Natural killer cell (primary cell): Measurements from ENCODE around the gene HTRA3. TPM values are rescaled to one million over a fixed set of nuclear protein-coding genes. Genes with fewer than 3 reads are reported as not detected.

Experiments used
- ATAC-seq, 3 donors: fragments of 150-1000 bp in 2 of 3; fragments of 200-7000 bp in 1 of 3; cut with Tn5 transposase; 1 replicate in 1 of 3; 2 replicates in 2 of 3; pipeline ENCODE4 v1.10.0; 2021; ENCODE audit warnings: mild to moderate bottlenecking in 2 of 3, moderate library complexity in 2 of 3
- DNase-seq, 2 donors: peaks; one replicate each; pipeline versions ENCODE4 v3.0.0 to v3.0.0-alpha.2; 2013 to 2021; ENCODE audit warnings: mixed read lengths in 1 of 2
- H3K27ac ChIP-seq: one replicate; pipeline ENCODE4 v1.5.1; 2013; ENCODE audit warnings: mild to moderate bottlenecking, low read length
- H3K27me3 ChIP-seq: one replicate; pipeline ENCODE4 v1.6.1; 2013; ENCODE audit warnings: low read length; ENCODE audit not compliant: control insufficient read depth, insufficient read depth
- H3K36me3 ChIP-seq: one replicate; pipeline ENCODE4 v1.6.1; 2013; ENCODE audit warnings: low read length; ENCODE audit not compliant: control insufficient read depth, insufficient read depth
- H3K4me1 ChIP-seq: one replicate; pipeline ENCODE4 v1.6.1; 2013; ENCODE audit warnings: low read length; ENCODE audit not compliant: control insufficient read depth, insufficient read depth
- H3K4me3 ChIP-seq: one replicate; pipeline ENCODE4 v1.5.1; 2013; ENCODE audit warnings: low read length
- H3K9me3 ChIP-seq: one replicate; pipeline ENCODE4 v1.6.1; 2013; ENCODE audit warnings: low read length; ENCODE audit not compliant: control insufficient read depth, insufficient read depth
- H3K27ac Mint-ChIP-seq, 2 donors: one replicate each; pipeline ENCODE4 v1.8.0; 2022; ENCODE audit warnings: mild to moderate bottlenecking in 2 of 2, mixed read lengths in 2 of 2, moderate library complexity in 1 of 2
- H3K27me3 Mint-ChIP-seq, 2 donors: one replicate each; pipeline ENCODE4 v1.8.0; 2022; ENCODE audit warnings: low read depth in 2 of 2, mixed read lengths in 2 of 2
- H3K36me3 Mint-ChIP-seq: one replicate; pipeline ENCODE4 v1.8.0; 2022; ENCODE audit warnings: mixed read lengths
- H3K4me1 Mint-ChIP-seq, 2 donors: one replicate each; pipeline ENCODE4 v1.8.0; 2022; ENCODE audit warnings: mixed read lengths in 2 of 2
- H3K4me3 Mint-ChIP-seq: one replicate; pipeline ENCODE4 v1.8.0; 2022; ENCODE audit warnings: mild to moderate bottlenecking, moderate library complexity, mixed read lengths
- H3K9me3 Mint-ChIP-seq, 2 donors: one replicate each; pipeline ENCODE4 v1.8.0; 2022; ENCODE audit warnings: mixed read lengths in 2 of 2
- WGBS: methylation state at CpG from one replicate; pipeline ENCODE4 v1.1.7; 2013; ENCODE audit warnings: missing lambda C conversion rate; ENCODE audit not compliant: insufficient coverage; 5-methylcytosine and 5-hydroxymethylcytosine counted together
- intact Hi-C: fragments of 100-400 bp; cut with micrococcal nuclease; formaldehyde crosslinking; loops from one replicate; pipeline ENCODE4 v1.14.2; 2022
- total RNA-seq, 4 donors: library from RNA; stranded (reverse); fragments of 120-200 nt in 1 of 4; gene quantifications; one replicate each; pipeline versions ENCODE4 v1.2.3 to v1.2.4, GENCODE V29; 2013 to 2022
- TF ChIP-seq, protein P1 (sequence below): fragments of 200-600 bp; IDR thresholded peaks from one replicate; pipeline ENCODE4 v1.8.0; 2022; ENCODE audit warnings: antibody characterized with exemption

The HTRA3 gene
- total RNA-seq, 3 donors from 2014 or later (not counting 1 experiment from before 2014, with no cell fraction given): not detected

DNA sequence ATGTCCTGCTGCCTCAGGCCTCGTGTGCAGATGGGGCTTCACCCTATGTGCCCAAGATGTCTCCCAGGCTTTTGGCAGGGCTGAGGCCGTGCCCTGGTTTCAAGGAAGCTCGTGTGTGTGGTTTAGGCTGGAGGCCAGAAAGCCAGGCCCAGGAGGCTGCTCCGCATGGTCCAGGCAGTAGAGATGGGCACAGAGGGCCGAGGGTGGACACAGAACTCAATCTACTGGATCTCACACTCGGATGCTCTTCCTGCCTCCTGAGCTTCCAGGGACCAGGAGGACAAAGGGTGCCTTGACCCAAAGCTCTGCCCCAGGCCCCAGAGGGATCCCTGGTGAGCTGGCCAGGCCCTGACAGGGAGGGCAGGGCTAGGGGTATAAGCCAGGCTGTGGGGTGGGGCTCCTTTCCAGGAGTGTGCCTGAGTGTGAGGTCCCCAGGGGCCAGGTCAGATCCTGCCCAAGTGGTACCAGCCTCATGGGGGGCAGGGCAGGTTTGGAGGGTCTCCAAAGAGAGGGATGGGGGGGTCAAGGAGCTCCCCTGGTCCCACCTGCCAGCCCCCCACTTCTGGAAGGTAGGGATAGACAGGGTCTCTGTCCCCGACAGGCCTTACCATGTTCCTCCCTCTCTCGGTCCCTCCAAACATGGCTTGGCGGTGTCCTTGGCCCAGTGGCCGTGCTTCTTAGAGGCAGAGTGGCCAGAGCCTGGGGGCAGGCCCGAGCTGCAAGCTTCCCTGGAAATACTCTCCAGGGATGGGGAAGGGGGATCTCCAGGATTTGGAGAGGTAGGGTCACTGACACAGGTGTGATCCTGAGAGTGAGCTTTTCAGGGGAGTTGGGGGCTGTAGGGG is 23.8 kb downstream of the HTRA3 start:
- Histone ChIP-seq H3K4me3 (no peak overlapping the region), H3K9me3 (no peaks in the 10 kb centered on the region), H3K4me1 (no peaks in the 10 kb centered on the region), H3K27ac (no peak overlapping the region), H3K36me3 (no peaks in the 10 kb centered on the region), H3K27me3 (no peaks in the 10 kb centered on the region)
- Mint-ChIP-seq H3K36me3 (no peaks in the 10 kb centered on the region), H3K27me3 (no peaks in the 10 kb centered on the region), H3K4me1 (no peaks in the 10 kb centered on the region), H3K27ac (no peak overlapping the region), H3K4me3 (no peak overlapping the region), H3K9me3 (peaks cover 5 to 7% of the 10 kb centered on the region in 2 donors)
- TF ChIP-seq, protein P1, sequence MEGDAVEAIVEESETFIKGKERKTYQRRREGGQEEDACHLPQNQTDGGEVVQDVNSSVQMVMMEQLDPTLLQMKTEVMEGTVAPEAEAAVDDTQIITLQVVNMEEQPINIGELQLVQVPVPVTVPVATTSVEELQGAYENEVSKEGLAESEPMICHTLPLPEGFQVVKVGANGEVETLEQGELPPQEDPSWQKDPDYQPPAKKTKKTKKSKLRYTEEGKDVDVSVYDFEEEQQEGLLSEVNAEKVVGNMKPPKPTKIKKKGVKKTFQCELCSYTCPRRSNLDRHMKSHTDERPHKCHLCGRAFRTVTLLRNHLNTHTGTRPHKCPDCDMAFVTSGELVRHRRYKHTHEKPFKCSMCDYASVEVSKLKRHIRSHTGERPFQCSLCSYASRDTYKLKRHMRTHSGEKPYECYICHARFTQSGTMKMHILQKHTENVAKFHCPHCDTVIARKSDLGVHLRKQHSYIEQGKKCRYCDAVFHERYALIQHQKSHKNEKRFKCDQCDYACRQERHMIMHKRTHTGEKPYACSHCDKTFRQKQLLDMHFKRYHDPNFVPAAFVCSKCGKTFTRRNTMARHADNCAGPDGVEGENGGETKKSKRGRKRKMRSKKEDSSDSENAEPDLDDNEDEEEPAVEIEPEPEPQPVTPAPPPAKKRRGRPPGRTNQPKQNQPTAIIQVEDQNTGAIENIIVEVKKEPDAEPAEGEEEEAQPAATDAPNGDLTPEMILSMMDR: no peak
- 82% methylated on average over 11 of the region's 11 CpGs for WGBS
- intact Hi-C loops: no loop called here
- DNase-seq (no peak), ATAC-seq (no peak)

DNA sequence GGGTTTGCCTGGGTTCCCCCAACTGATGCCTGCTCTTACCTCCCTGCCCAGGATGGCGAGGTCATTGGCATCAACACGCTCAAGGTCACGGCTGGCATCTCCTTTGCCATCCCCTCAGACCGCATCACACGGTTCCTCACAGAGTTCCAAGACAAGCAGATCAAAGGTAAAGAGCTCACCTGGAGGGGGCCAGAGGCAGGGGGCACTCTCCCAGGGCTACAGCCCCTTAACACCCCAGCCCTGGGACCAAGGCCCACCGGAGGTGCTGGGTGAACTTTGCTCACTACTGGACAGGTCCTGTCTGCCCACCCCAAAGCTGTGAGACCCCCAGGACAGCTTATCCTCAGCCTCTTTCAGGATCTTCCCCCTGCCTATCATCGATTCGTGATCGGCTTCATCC is 24.5 kb downstream of the HTRA3 start:
- Mint-ChIP-seq H3K9me3 (peaks cover 5 to 7% of the 10 kb centered on the region in 2 donors), H3K4me3 (no peak overlapping the region), H3K4me1 (no peaks in the 10 kb centered on the region), H3K27me3 (no peaks in the 10 kb centered on the region), H3K36me3 (no peaks in the 10 kb centered on the region), H3K27ac (no peak overlapping the region)
- Histone ChIP-seq H3K4me1 (no peaks in the 10 kb centered on the region), H3K27ac (no peak overlapping the region), H3K36me3 (no peaks in the 10 kb centered on the region), H3K9me3 (no peaks in the 10 kb centered on the region), H3K27me3 (no peaks in the 10 kb centered on the region), H3K4me3 (no peak overlapping the region)
- ATAC-seq: no peak
- DNase-seq: no peak
- 86% methylated on average over 9 of the region's 9 CpGs for WGBS
- intact Hi-C loops: no loop called here
- TF ChIP-seq, protein P1: no peak

DNA sequence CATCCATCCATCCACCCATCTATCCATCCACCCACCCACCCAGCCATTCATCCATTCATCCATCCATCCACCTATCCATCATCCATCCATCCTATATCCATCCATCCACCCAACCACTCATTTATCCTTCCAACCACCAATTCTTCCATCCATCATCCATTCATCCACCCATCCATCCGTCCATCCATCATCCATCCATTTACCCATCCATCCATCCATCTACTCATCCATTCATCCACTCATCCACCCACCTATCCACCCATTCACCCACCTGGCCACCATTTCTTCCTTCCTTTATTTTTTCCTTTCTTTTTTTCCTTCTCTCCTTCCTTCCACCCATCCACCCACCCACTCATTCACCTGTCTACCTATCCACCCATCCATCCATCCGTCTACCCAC is 25.2 kb downstream of the HTRA3 start:
- Histone ChIP-seq H3K4me3 (no peak overlapping the region), H3K27me3 (no peaks in the 10 kb centered on the region), H3K27ac (no peak overlapping the region), H3K36me3 (no peaks in the 10 kb centered on the region), H3K4me1 (no peaks in the 10 kb centered on the region), H3K9me3 (no peaks in the 10 kb centered on the region)
- Mint-ChIP-seq H3K36me3 (no peaks in the 10 kb centered on the region), H3K4me1 (no peaks in the 10 kb centered on the region), H3K4me3 (no peak overlapping the region), H3K27me3 (no peaks in the 10 kb centered on the region), H3K27ac (no peak overlapping the region), H3K9me3 (peaks cover 5 to 7% of the 10 kb centered on the region in 2 donors)
- intact Hi-C loops: no loop called here
- 82% methylated on average over 2 of the region's 2 CpGs for WGBS
- TF ChIP-seq, protein P1: no peak
- ATAC-seq: no peak
- DNase-seq: no peak

DNA sequence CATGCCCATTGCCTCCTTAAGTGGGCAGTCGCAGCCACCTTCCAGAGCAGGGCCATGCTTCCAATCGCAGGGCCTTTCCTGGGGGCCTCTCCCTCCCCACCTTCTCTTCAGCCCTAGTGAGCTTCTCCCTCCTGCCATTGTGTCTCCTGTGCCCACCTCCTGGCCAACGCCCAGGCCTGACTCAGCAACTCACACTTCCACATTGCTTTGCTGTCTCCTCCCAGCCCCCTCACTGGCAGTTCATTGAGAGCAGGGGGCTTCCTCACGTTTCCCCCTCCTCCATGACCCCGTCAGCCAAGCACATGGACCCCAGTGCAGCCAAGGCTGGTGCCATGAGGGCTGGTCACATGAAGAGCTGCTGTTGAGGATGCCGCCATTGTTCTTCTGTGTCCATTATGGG is 25.9 kb downstream of the HTRA3 start:
- Mint-ChIP-seq H3K4me1 (no peaks in the 10 kb centered on the region), H3K27ac (no peak overlapping the region), H3K27me3 (no peaks in the 10 kb centered on the region), H3K36me3 (no peaks in the 10 kb centered on the region), H3K9me3 (peaks cover 5 to 7% of the 10 kb centered on the region in 2 donors), H3K4me3 (no peak overlapping the region)
- intact Hi-C loops: no loop called here
- no peak overlapping the region for H3K27ac ChIP-seq
- ATAC-seq (no peak), DNase-seq (no peak)
- H3K4me3 ChIP-seq: no peak overlapping the region
- 70% methylated on average over 6 of the region's 6 CpGs for WGBS
- no peaks in the 10 kb centered on the region for H3K36me3 ChIP-seq
- TF ChIP-seq, protein P1: no peak
- no peaks in the 10 kb centered on the region for H3K27me3 ChIP-seq
- no peaks in the 10 kb centered on the region for H3K9me3 ChIP-seq
- no peaks in the 10 kb centered on the region for H3K4me1 ChIP-seq
